Measurements from ENCODE around the gene AGTRAP. TPM values are rescaled to one million over a fixed set of nuclear protein-coding genes. Genes with fewer than 3 reads are reported as not detected.

Gene AGTRAP
- total RNA-seq, 1 donor from 2014 or later = 76.7 TPM

- DNase-seq (ENCODE audit: low read depth) = peak; percentile 61
- H3K36me3 ChIP-seq (ENCODE audit: control insufficient read depth, insufficient read depth, low read length) = no peaks in the 10 kb centered on the region
- TF ChIP-seq, protein P1, sequence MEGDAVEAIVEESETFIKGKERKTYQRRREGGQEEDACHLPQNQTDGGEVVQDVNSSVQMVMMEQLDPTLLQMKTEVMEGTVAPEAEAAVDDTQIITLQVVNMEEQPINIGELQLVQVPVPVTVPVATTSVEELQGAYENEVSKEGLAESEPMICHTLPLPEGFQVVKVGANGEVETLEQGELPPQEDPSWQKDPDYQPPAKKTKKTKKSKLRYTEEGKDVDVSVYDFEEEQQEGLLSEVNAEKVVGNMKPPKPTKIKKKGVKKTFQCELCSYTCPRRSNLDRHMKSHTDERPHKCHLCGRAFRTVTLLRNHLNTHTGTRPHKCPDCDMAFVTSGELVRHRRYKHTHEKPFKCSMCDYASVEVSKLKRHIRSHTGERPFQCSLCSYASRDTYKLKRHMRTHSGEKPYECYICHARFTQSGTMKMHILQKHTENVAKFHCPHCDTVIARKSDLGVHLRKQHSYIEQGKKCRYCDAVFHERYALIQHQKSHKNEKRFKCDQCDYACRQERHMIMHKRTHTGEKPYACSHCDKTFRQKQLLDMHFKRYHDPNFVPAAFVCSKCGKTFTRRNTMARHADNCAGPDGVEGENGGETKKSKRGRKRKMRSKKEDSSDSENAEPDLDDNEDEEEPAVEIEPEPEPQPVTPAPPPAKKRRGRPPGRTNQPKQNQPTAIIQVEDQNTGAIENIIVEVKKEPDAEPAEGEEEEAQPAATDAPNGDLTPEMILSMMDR (IDR thresholded peaks at IDR 0.05; ENCODE audit: insufficient read depth, low read length, poor library complexity, severe bottlenecking) = no peak
- peaks cover 56% of the 10 kb centered on the region for H3K27me3 ChIP-seq (ENCODE audit: control insufficient read depth, insufficient read depth, low read length)
- no peak overlapping the region for H3K4me3 ChIP-seq (ENCODE audit: low read depth, low read length)
These were observed 42.8 kb upstream of the AGTRAP start for GRCh38 chr1:11693024-11693590.

GRCh38 chr1:11693917-11694316, 42.0 kb upstream of the AGTRAP start:
- DNase-seq (ENCODE audit: low read depth) = no peak
- H3K27me3 ChIP-seq (ENCODE audit: control insufficient read depth, insufficient read depth, low read length) = peaks cover 54% of the 10 kb centered on the region
- H3K4me3 ChIP-seq (ENCODE audit: low read depth, low read length) = no peak overlapping the region
- TF ChIP-seq, protein P1 (IDR thresholded peaks at IDR 0.05; ENCODE audit: insufficient read depth, low read length, poor library complexity, severe bottlenecking) = no peak
- H3K36me3 ChIP-seq (ENCODE audit: control insufficient read depth, insufficient read depth, low read length) = no peaks in the 10 kb centered on the region

DNA sequence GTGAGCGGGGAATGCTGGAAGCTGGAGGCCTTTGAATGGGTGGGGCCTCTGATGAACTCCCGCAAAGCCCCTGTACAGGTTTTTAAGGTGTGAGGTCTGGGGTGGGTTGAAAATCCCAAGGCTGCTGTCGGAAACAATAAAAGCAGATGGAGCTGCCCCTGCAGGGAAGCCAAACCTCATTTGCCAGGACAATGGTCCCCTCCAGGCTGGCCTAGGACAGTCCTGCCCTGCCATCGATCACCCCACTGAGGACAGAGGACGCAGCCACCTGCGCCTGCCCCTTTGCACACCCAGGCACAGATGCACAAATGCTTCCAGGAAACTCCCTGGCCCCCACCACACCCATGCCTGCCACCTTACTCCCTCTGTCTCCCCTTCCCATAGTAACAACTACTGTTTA, 40.1 kb upstream of the AGTRAP start:
- TF ChIP-seq, protein P1 (IDR thresholded peaks at IDR 0.05; ENCODE audit: insufficient read depth, low read length, poor library complexity, severe bottlenecking) = no peak
- H3K4me3 ChIP-seq (ENCODE audit: low read depth, low read length) = no peak overlapping the region
- peaks cover 47% of the 10 kb centered on the region for H3K27me3 ChIP-seq (ENCODE audit: control insufficient read depth, insufficient read depth, low read length)
- DNase-seq (ENCODE audit: low read depth) = no peak
- no peaks in the 10 kb centered on the region for H3K36me3 ChIP-seq (ENCODE audit: control insufficient read depth, insufficient read depth, low read length)

GRCh38 chr1:11697188-11697892, 38.6 kb upstream of the AGTRAP start:
- no peak for DNase-seq (ENCODE audit: low read depth)
- Histone ChIP-seq H3K27me3 (ENCODE audit: control insufficient read depth, insufficient read depth, low read length) (peaks cover 48% of the 10 kb centered on the region), H3K4me3 (ENCODE audit: low read depth, low read length) (no peak overlapping the region), H3K36me3 (ENCODE audit: control insufficient read depth, insufficient read depth, low read length) (no peaks in the 10 kb centered on the region)
- TF ChIP-seq, protein P1 (IDR thresholded peaks at IDR 0.05; ENCODE audit: insufficient read depth, low read length, poor library complexity, severe bottlenecking) = no peak

DNA sequence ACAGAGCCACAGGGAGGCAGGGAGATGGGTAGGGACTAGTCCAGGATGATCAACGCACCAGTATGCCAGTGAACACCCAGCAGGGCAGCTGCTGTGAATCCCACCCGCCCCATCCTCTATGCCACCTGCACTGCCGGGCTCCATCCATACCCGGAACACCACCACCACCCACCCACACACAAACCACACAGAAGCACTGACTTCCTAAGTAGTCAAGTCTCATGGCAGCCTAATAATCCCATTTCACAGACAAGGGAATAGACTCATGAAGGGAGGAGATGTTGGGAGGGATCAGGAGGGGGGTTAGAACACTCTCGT, 38.1 kb upstream of the AGTRAP start:
- no peak for DNase-seq (ENCODE audit: low read depth)
- TF ChIP-seq, protein P1 (IDR thresholded peaks at IDR 0.05; ENCODE audit: insufficient read depth, low read length, poor library complexity, severe bottlenecking) = no peak
- Histone ChIP-seq H3K36me3 (ENCODE audit: control insufficient read depth, insufficient read depth, low read length) (no peaks in the 10 kb centered on the region), H3K27me3 (ENCODE audit: control insufficient read depth, insufficient read depth, low read length) (peaks cover 43% of the 10 kb centered on the region), H3K4me3 (ENCODE audit: low read depth, low read length) (no peak overlapping the region)
